Measurements from ENCODE around the gene CHCHD4. TPM values are rescaled to one million over a fixed set of nuclear protein-coding genes. Genes with fewer than 3 reads are reported as not detected.

CHCHD4 gene
- total and polyA plus RNA-seq, 2 donors from 2014 or later, result 12.8 to 33.6 TPM

DNA sequence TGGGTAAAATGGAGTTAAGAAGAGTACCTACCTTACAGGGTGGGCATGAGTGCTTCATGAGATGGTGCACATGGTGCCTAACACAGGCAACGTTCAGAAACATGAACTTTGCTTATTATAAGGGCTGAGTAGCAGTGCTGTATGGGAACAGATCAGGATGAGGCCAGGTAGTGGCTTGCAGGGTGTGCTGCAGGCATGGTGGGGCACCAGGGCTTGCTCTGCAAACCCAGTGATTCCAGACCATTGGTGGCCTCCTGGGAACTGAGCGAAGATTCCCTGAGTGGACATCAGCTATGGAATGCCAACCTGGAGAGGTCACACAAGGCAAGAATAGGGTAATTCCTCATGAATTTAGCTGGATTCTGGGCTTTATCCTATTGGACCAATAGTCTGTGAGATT is 16.0 kb upstream of the CHCHD4 start:
- FAIRE-seq, result no peak
- Histone ChIP-seq H3K4me3 (ENCODE audit: low read length in 3 of 3) (no peak overlapping the region), H3K9ac (ENCODE audit: low read length in 3 of 3) (no peak overlapping the region), H3K27me3 (ENCODE audit: control insufficient read depth, insufficient read depth, low read length) (no peaks in the 10 kb centered on the region), H3K36me3 (ENCODE audit: control insufficient read depth in 2 of 3, insufficient read depth in 3 of 3, low read length in 3 of 3) (peaks cover 9 to 38% (median 15%) of the 10 kb centered on the region in 3 donors), H3K4me1 (ENCODE audit: control insufficient read depth in 2 of 3, insufficient read depth in 2 of 3, low read depth in 1 of 3, low read length in 3 of 3) (peaks cover 6 to 15% (median 15%) of the 10 kb centered on the region in 3 donors), H3K9me3 (ENCODE audit: control insufficient read depth in 2 of 3, insufficient read depth in 1 of 3, low read length in 3 of 3) (no peaks in the 10 kb centered on the region), H3K27ac (ENCODE audit: low read depth in 2 of 2, low read length in 2 of 2) (no peak overlapping the region)
- peak in 1 of 5 donors; percentile 7 for DNase-seq
- TF ChIP-seq, protein P1, sequence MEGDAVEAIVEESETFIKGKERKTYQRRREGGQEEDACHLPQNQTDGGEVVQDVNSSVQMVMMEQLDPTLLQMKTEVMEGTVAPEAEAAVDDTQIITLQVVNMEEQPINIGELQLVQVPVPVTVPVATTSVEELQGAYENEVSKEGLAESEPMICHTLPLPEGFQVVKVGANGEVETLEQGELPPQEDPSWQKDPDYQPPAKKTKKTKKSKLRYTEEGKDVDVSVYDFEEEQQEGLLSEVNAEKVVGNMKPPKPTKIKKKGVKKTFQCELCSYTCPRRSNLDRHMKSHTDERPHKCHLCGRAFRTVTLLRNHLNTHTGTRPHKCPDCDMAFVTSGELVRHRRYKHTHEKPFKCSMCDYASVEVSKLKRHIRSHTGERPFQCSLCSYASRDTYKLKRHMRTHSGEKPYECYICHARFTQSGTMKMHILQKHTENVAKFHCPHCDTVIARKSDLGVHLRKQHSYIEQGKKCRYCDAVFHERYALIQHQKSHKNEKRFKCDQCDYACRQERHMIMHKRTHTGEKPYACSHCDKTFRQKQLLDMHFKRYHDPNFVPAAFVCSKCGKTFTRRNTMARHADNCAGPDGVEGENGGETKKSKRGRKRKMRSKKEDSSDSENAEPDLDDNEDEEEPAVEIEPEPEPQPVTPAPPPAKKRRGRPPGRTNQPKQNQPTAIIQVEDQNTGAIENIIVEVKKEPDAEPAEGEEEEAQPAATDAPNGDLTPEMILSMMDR (IDR thresholded peaks at IDR 0.05; ENCODE audit: borderline replicate concordance, extremely low read depth, insufficient read depth), result no peak
- intact Hi-C loops (cut with DNase I), result no loop called here

DNA sequence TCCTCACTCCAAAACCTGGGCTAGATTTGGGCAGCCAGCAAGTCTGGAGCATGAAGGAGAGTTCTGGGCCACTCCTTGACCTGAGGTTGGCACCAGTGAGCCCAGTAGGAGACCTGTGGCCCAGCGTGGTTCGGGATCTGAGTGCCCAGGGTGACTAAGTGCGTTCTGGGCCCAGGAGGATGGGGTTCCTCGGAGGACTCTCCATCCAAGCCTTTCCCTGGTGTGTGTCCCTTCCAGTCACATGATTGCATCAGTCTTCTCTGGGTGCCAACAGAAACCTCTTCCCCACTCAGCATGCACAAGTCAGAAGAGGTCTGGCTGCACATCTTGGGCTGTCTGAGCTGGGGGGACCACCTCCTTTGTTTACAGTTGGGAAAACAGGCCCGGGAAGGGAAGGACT is 15.1 kb upstream of the CHCHD4 start:
- DNase-seq (peak in 1 of 5 donors; percentile 13), FAIRE-seq (no peak)
- Histone ChIP-seq H3K9me3 (ENCODE audit: control insufficient read depth in 2 of 3, insufficient read depth in 1 of 3, low read length in 3 of 3) (no peaks in the 10 kb centered on the region), H3K4me1 (ENCODE audit: control insufficient read depth in 2 of 3, insufficient read depth in 2 of 3, low read depth in 1 of 3, low read length in 3 of 3) (peaks cover 6 to 12% (median 11%) of the 10 kb centered on the region in 3 donors), H3K27ac (ENCODE audit: low read depth in 2 of 2, low read length in 2 of 2) (no peak overlapping the region), H3K4me3 (ENCODE audit: low read length in 3 of 3) (no peak overlapping the region), H3K27me3 (ENCODE audit: control insufficient read depth, insufficient read depth, low read length) (no peaks in the 10 kb centered on the region), H3K36me3 (ENCODE audit: control insufficient read depth in 2 of 3, insufficient read depth in 3 of 3, low read length in 3 of 3) (peaks cover 6 to 38% (median 20%) of the 10 kb centered on the region in 3 donors), H3K9ac (ENCODE audit: low read length in 3 of 3) (no peak overlapping the region)
- intact Hi-C loops (cut with DNase I), result no loop called here
- TF ChIP-seq, protein P1 (IDR thresholded peaks at IDR 0.05; ENCODE audit: borderline replicate concordance, extremely low read depth, insufficient read depth), result no peak

DNA sequence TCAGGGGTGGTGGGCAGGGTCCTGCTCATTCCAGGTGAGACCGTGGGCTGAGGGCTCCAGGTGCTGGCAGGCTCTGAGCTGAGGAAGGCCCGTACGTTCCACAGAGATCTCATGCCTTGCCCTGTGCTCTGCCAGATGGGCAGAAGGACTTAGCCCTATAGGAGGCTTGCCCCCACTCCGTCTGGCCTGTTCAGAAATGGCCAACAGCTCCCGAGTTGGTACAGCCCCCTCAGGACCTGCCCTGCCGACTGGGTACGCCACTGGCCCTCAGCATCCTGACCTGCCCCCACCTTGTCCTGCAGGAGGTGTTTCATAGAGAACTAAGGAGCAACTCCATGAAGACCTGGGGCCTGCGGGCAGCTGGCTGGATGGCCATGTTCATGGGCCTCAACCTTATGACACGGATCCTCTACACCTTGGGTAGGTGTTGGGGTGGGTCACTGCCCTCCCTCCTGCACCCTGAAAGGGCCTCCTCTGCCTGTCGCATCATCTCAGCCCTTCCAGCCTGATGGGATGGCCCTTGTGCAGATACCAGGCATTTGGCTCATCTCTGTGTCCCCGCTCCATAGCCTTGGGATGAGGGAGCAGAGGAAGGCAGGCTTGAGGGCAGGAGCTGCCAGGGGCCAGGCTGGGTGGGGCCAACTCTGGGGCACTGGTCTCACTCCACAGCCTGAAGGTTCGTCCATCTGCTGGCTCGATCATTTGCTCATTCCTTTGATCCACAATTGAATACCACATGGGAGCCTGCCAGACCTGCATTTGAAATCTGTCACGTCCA is 14.4 kb upstream of the CHCHD4 start:
- no peak overlapping the region for H3K9ac ChIP-seq (ENCODE audit: low read length in 3 of 3)
- no peaks in the 10 kb centered on the region for H3K27me3 ChIP-seq (ENCODE audit: control insufficient read depth, insufficient read depth, low read length)
- no peak overlapping the region for H3K27ac ChIP-seq (ENCODE audit: low read depth in 2 of 2, low read length in 2 of 2)
- TF ChIP-seq, protein P1 (IDR thresholded peaks at IDR 0.05; ENCODE audit: borderline replicate concordance, extremely low read depth, insufficient read depth), result no peak
- H3K4me3 ChIP-seq (ENCODE audit: low read length in 3 of 3), result no peak overlapping the region
- intact Hi-C loops (cut with DNase I), result no loop called here
- FAIRE-seq (no peak), DNase-seq (peak in 2 of 5 donors; percentile 28 to 71)
- no peaks in the 10 kb centered on the region for H3K9me3 ChIP-seq (ENCODE audit: control insufficient read depth in 2 of 3, insufficient read depth in 1 of 3, low read length in 3 of 3)
- peaks cover 6 to 41% (median 25%) of the 10 kb centered on the region in 3 donors for H3K36me3 ChIP-seq (ENCODE audit: control insufficient read depth in 2 of 3, insufficient read depth in 3 of 3, low read length in 3 of 3)
- H3K4me1 ChIP-seq (ENCODE audit: control insufficient read depth in 2 of 3, insufficient read depth in 2 of 3, low read depth in 1 of 3, low read length in 3 of 3), result peaks cover 3 to 8% (median 7%) of the 10 kb centered on the region in 3 donors

Data from kidney (tissue), 14 donors.